ENCODE data around the gene TXLNB. TPM values are rescaled to one million over a fixed set of nuclear protein-coding genes. Genes with fewer than 3 reads are reported as not detected.

TXLNB gene
- total and polyA plus RNA-seq, 2 donors (not counting 1 experiment from before 2014, with no cell fraction given): 3.4 to 3.6 TPM

GRCh38 chr6:139311831-139312230 lies 20.0 kb upstream of the TXLNB start:
- no peak for ATAC-seq (ENCODE audit: low read depth)
- ChIA-PET POLR2A (no interaction called here), CTCF (interaction anchor here (0.6 to 1.3 kb wide), 2 partner anchors 19 to 539 kb away, joined by 3 read pairs; no protein-coding TSS in a partner anchor)
- Histone ChIP-seq H3K27me3 (replicated peaks in 1 of 4; ENCODE audit: control extremely low read depth in 1 of 4, control insufficient read depth in 3 of 4, insufficient read depth in 4 of 4, low read length in 3 of 4) (no peaks in the 10 kb centered on the region), H2AFZ (ENCODE audit: insufficient read depth, low read depth, low read length, poor library complexity, severe bottlenecking) (no peak overlapping the region), H3K4me1 (ENCODE audit: control insufficient read depth in 2 of 2, insufficient read depth in 2 of 2, low read length in 2 of 2) (peaks cover 6 to 7% of the 10 kb centered on the region in 2 donors), H3K27ac (ENCODE audit: low read length in 2 of 2) (no peak overlapping the region), H3K9ac (ENCODE audit: low read length) (no peak overlapping the region), H3K9me3 (ENCODE audit: control extremely low read depth in 1 of 3, control insufficient read depth in 2 of 3, insufficient read depth in 1 of 3, low read length in 2 of 3) (no peaks in the 10 kb centered on the region), H3K4me3 (ENCODE audit: control extremely low read depth in 1 of 5, extremely low read depth in 1 of 5, insufficient read depth in 1 of 5, low read depth in 2 of 5, low read length in 4 of 5) (no peak overlapping the region), H4K20me1 (ENCODE audit: control insufficient read depth, insufficient read depth, low read length, poor library complexity, severe bottlenecking) (no peaks in the 10 kb centered on the region), H3K4me2 (replicated peaks; ENCODE audit: low read depth, low read length, poor library complexity, severe bottlenecking) (no peak overlapping the region), H3K36me3 (replicated peaks in 1 of 2; ENCODE audit: control extremely low read depth in 1 of 2, control insufficient read depth in 1 of 2, extremely low read depth in 1 of 2, insufficient read depth in 2 of 2, low read length in 1 of 2) (no peaks in the 10 kb centered on the region), H3K79me2 (ENCODE audit: control insufficient read depth, insufficient read depth, low read length) (no peaks in the 10 kb centered on the region)
- TF ChIP-seq CTCF (IDR thresholded peaks at IDR 0.05) (no peak), EZH2 (IDR thresholded peaks at IDR 0.05; ENCODE audit: borderline replicate concordance, insufficient read depth, low read depth, low read length, poor library complexity, severe bottlenecking) (no peak)
- Mint-ChIP-seq H3K9me3 (ENCODE audit: insufficient read depth) (no peaks in the 10 kb centered on the region), H3K27ac (no peak overlapping the region), H3K4me1 (peaks cover 15% of the 10 kb centered on the region), H3K27me3 (no peaks in the 10 kb centered on the region), H3K4me3 (no peak overlapping the region)
- no peak for DNase-seq
- WGBS (ENCODE audit: insufficient coverage): no CpG with 5 or more reads among the region's 2 CpGs
- intact Hi-C loops (cut with micrococcal nuclease): no loop called here

- Histone ChIP-seq H4K20me1 (ENCODE audit: control insufficient read depth, insufficient read depth, low read length, poor library complexity, severe bottlenecking) (no peaks in the 10 kb centered on the region), H3K4me1 (ENCODE audit: control insufficient read depth in 2 of 2, insufficient read depth in 2 of 2, low read length in 2 of 2) (peaks cover 0 to 4% of the 10 kb centered on the region in 2 donors), H3K9me3 (ENCODE audit: control extremely low read depth in 1 of 3, control insufficient read depth in 2 of 3, insufficient read depth in 1 of 3, low read length in 2 of 3) (no peaks in the 10 kb centered on the region), H3K79me2 (ENCODE audit: control insufficient read depth, insufficient read depth, low read length) (no peaks in the 10 kb centered on the region), H3K9ac (ENCODE audit: low read length) (no peak overlapping the region), H3K36me3 (replicated peaks in 1 of 2; ENCODE audit: control extremely low read depth in 1 of 2, control insufficient read depth in 1 of 2, extremely low read depth in 1 of 2, insufficient read depth in 2 of 2, low read length in 1 of 2) (no peaks in the 10 kb centered on the region), H3K4me2 (replicated peaks; ENCODE audit: low read depth, low read length, poor library complexity, severe bottlenecking) (no peak overlapping the region), H2AFZ (ENCODE audit: insufficient read depth, low read depth, low read length, poor library complexity, severe bottlenecking) (no peak overlapping the region), H3K27ac (ENCODE audit: low read length in 2 of 2) (no peak overlapping the region), H3K4me3 (ENCODE audit: control extremely low read depth in 1 of 5, extremely low read depth in 1 of 5, insufficient read depth in 1 of 5, low read depth in 2 of 5, low read length in 4 of 5) (no peak overlapping the region), H3K27me3 (replicated peaks in 1 of 4; ENCODE audit: control extremely low read depth in 1 of 4, control insufficient read depth in 3 of 4, insufficient read depth in 4 of 4, low read length in 3 of 4) (no peaks in the 10 kb centered on the region)
- CTCF ChIA-PET: no interaction called here
- Mint-ChIP-seq H3K4me1 (peaks cover 9% of the 10 kb centered on the region), H3K27ac (peak overlapping the region; percentile 27), H3K27me3 (no peaks in the 10 kb centered on the region), H3K4me3 (no peak overlapping the region), H3K9me3 (ENCODE audit: insufficient read depth) (no peaks in the 10 kb centered on the region)
- TF ChIP-seq CTCF (IDR thresholded peaks at IDR 0.05): no peak
- no peak for TF ChIP-seq EZH2 (IDR thresholded peaks at IDR 0.05; ENCODE audit: borderline replicate concordance, insufficient read depth, low read depth, low read length, poor library complexity, severe bottlenecking)
- ATAC-seq (ENCODE audit: low read depth) (no peak), DNase-seq (no peak)
- POLR2A ChIA-PET: no interaction called here
- 100% methylated on average over 1 of the region's 2 CpGs for WGBS (ENCODE audit: insufficient coverage)
- intact Hi-C loops (cut with micrococcal nuclease): no loop called here
These were observed 17.3 kb upstream of the TXLNB start for GRCh38 chr6:139308936-139309603.

All from B cell (primary cell).